ENCODE measurements around the gene PGGT1B. TPM values are rescaled to one million over a fixed set of nuclear protein-coding genes. Genes with fewer than 3 reads are reported as not detected.

PGGT1B gene
- total RNA-seq, 4 donors from 2014 or later: 5.5 to 13.2 (median 10.4) TPM

GRCh38 chr5:115170929-115171510 is 91.7 kb downstream of the PGGT1B start:
- Histone ChIP-seq H3K36me3 (no peaks in the 10 kb centered on the region), H3K4me3 (peak overlapping the region; percentile 49 to 80 (median 63)), H3K27ac (peak overlapping the region in 1 of 4 donors; percentile 70), H3K4me1 (peaks cover 0 to 20% (median 7%) of the 10 kb centered on the region in 4 donors), H3K27me3 (peaks cover 0 to 29% of the 10 kb centered on the region in 2 donors), H3K9me3 (peaks cover 0 to 4% (median 0%) of the 10 kb centered on the region in 4 donors)
- WGBS, 2 donors: 26 to 29% methylated on average over 16 of the region's 16 CpGs
- no peak for TF ChIP-seq CTCF (IDR thresholded peaks at IDR 0.05)
- no peak for TF ChIP-seq POLR2A (IDR thresholded peaks at IDR 0.05)
- TF ChIP-seq EP300 (IDR thresholded peaks at IDR 0.05): no peak
- DNase-seq (ENCODE audit: low spot score in 2 of 2): no peak

GRCh38 chr5:115170134-115170928 is 92.3 kb downstream of the PGGT1B start:
- Histone ChIP-seq H3K4me3 (peak overlapping the region; percentile 49 to 80 (median 63)), H3K27ac (peak overlapping the region in 2 of 4 donors; percentile 52 to 70), H3K4me1 (peaks cover 0 to 20% (median 7%) of the 10 kb centered on the region in 4 donors), H3K9me3 (peaks cover 0 to 4% (median 0%) of the 10 kb centered on the region in 4 donors), H3K36me3 (no peaks in the 10 kb centered on the region), H3K27me3 (peaks cover 0 to 26% of the 10 kb centered on the region in 2 donors)
- no peak for DNase-seq (ENCODE audit: low spot score in 2 of 2)
- TF ChIP-seq CTCF (IDR thresholded peaks at IDR 0.05): no peak
- no peak for TF ChIP-seq EP300 (IDR thresholded peaks at IDR 0.05)
- TF ChIP-seq POLR2A (IDR thresholded peaks at IDR 0.05): no peak
- WGBS, 2 donors: 2 to 3% methylated on average over 36 to 48 of the region's 69 CpGs

- peak in 2 of 5 experiments; percentile 15 for TF ChIP-seq CTCF (IDR thresholded peaks at IDR 0.05)
- TF ChIP-seq POLR2A (IDR thresholded peaks at IDR 0.05): peak; percentile 66 to 76
- peak in 1 of 2 donors; percentile 78 for TF ChIP-seq EP300 (IDR thresholded peaks at IDR 0.05)
- H3K27ac ChIP-seq: peak within 1 kb of the TSS in 3 of 4 donors; percentile 52 to 70 (median 53)
- H3K9me3 ChIP-seq: peaks cover 0 to 4% (median 0%) of the 10 kb centered on the region in 4 donors
- H3K27me3 ChIP-seq: peaks cover 0 to 31% of the 10 kb centered on the region in 2 donors
- peaks cover 0 to 20% (median 7%) of the 10 kb centered on the region in 4 donors for H3K4me1 ChIP-seq
- no peaks in the 10 kb centered on the region for H3K36me3 ChIP-seq
- DNase-seq (ENCODE audit: low spot score in 2 of 2): peak; percentile 83
- H3K4me3 ChIP-seq: peak within 1 kb of the TSS; percentile 49 to 80 (median 63)
- 0 to 1% methylated on average over 26 to 35 of the region's 68 CpGs for whole genome bisulfite sequencing, 2 donors
Observed at GRCh38 chr5:115169487-115170133, 93.1 kb downstream of the PGGT1B start, which contains the start of gene TRIM36. Gene TRIM36 (minus strand): TSS chr5:115169908. CDS start chr5:115169634, 274 bp downstream.

- Histone ChIP-seq H3K4me1 (peaks cover 0 to 20% (median 7%) of the 10 kb centered on the region in 4 donors), H3K9me3 (peaks cover 0 to 4% (median 0%) of the 10 kb centered on the region in 4 donors), H3K36me3 (no peaks in the 10 kb centered on the region), H3K27ac (peak overlapping the region in 2 of 4 donors; percentile 13 to 70), H3K27me3 (peaks cover 0 to 31% of the 10 kb centered on the region in 2 donors), H3K4me3 (peak overlapping the region; percentile 49 to 80 (median 63))
- no peak for TF ChIP-seq POLR2A (IDR thresholded peaks at IDR 0.05)
- no peak for TF ChIP-seq EP300 (IDR thresholded peaks at IDR 0.05)
- TF ChIP-seq CTCF (IDR thresholded peaks at IDR 0.05): no peak
- 2 to 3% methylated on average over 25 to 41 of the region's 41 CpGs for WGBS, 2 donors
- DNase-seq (ENCODE audit: low spot score in 2 of 2): no peak
Observed at GRCh38 chr5:115168829-115169486, 93.7 kb downstream of the PGGT1B start.
